Stimulated activated CD8-positive, alpha-beta memory T cell treated with anti-CD3 and anti-CD28 coated beads, Interleukin-15, amount 100 ng/mL, for 24 hours (primary cell): ENCODE measurements around the gene TCTN1.
"Not testable (repeated sequence)": the region's sequence is repeated elsewhere in the genome, so short reads cannot be mapped to it uniquely, and the experiment has no call there.

ENCODE experiments used
- DNase-seq: peaks from one replicate; pipeline ENCODE4 v3.0.0-alpha.2; 2020; ENCODE audit warnings: low read depth

TCTN1 gene

DNA sequence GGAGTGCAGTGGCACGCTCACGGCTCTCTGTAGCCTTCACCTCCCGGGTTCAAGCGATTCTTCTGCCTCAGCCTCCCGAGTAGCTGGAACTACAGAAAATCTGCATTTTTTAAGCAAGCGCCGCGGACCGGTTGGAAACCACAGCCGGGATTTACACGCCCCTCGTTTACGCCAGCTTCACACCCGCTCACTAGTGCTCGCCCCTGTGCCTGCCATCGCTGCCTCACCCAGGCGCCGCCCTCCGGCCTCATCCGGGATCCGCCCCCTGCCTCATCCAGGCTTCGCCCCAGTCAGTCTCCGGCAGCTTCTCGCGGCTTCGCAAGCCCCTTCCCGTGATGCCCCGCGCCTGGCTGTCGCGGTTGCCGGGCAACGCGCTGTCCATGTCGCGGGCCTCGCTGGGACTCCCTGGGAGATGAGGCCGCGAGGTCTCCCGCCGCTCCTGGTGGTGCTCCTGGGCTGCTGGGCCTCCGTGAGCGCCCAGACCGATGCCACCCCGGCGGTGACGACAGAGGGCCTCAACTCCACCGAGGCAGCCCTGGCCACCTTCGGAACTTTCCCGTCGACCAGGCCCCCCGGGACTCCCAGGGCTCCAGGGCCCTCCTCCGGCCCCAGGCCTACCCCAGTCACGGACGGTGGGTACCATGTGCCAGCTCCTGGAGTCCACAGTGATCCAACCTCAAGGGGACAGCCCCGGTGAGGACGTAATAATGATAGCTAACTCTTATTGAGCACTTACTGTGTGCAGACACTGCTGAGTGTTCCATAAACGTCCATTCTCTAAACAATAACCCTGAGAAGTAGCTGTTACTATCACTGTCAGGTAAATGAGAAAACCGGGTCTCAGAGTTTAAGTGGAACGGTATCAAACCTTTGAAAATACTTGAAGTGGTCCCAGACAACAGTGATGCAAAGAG, at the start of gene TCTN1:
Gene TCTN1 (plus strand): TSS at position 359 of the 914 bp plus-strand sequence. CDS start 54 bp downstream, at position 413.
- DNase-seq, result peak; percentile 86

DNA sequence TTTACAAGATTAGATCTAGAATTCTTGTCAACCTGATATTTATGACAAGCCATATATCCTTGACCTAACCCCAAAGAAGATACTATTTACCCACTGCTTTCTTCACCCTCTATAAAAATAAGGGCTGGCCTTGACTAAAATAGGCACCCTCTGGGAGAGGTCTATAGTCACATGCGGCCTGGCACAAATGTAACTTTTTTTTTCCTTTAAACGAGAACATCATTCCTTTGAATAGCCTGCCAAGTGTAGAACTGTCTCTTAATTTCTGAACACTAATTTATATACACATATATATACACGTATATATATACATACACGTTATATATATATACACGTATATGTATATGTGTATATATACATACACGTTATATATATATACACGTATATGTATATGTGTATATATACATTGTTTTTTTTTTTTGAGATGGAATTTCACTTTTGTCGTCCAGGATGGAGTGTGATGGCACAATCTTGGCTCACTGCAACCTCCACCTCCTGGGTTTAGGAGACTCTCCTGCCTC, 49.4 kb upstream of the TCTN1 start:
- DNase-seq, result no peak

DNA sequence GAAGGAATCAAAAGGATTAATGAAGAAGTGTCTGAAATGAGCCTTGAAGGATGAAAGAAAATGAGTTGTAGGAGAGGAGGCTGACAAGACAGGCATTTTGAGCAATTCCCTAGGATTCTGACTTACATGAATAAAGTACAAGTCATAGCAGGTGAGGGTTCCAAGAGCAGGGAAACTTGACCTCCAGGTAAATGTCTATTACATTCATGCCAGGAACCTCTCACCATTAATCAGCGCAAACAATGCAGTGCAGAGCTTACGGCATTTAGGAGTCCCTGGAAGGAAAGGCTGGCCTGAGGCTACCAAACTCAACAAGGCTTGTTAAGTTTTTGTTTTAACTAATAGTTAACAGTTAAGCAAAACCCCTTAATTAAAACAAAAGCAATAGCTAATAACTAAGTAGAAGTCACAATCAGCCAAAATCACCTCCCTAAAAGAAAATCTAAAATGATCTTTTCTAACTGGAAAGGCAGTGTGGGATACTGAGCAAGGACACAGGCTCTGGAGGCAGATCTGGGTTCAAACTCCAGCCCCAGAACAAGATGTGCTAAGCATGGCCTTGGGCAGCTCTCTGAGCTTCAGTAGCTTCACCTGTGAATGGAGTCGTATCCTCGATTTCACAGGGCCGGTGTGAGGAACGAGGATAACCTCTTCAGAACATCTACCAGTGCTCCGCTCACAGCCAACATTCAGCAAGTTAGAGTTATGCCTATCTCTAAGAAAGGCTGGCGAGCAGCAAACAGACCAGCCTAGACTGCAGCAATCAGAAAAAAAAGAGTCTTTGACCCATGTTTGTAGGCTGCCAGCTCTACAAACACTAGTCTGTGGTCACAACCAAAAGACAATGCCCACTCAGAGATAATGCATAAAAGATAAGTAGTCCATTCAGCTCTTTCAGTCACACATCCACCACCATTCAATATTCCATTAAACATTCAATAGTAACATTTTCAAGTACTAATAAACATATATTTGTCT, 47.7 kb upstream of the TCTN1 start:
- no peak for DNase-seq

DNA sequence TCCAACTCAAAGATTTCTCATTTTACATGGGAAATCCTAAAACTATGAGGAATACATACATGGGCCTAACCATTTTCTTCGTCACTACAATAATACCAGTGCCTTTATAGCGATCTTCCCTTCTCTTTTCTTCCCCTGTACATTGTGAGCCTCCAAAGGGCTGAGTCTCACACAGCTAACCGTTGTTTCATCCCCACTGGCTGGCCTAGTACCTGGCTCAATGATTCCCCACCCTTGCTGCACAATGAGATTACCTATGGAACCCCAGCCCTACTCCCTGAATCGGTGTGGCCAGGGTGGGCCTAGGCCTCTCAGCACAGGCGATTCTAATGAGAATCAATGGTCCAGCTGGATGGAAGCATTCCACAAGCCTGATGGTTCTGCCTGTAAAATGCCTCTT, 46.9 kb upstream of the TCTN1 start:
- DNase-seq, result no peak

DNA sequence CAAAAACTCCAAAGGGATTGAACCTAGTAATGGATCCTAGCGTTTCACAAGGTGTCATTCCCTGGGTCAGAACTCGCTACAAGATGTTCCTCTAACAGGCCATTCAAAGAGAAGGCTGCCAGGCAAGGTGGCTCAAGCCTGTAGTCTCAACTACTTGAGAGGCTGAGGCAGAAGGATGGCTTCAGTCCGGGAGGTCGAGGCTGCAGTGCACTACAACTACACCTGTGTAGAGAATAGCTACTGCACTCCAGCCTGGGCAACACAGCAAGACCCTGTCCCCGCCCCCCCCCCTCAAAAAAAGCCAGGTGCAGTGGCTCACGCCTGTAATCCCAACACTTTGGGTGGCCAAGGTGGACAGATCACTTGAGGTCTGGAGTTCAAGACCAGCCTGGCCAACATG, 45.2 kb upstream of the TCTN1 start:
- no peak for DNase-seq

DNA sequence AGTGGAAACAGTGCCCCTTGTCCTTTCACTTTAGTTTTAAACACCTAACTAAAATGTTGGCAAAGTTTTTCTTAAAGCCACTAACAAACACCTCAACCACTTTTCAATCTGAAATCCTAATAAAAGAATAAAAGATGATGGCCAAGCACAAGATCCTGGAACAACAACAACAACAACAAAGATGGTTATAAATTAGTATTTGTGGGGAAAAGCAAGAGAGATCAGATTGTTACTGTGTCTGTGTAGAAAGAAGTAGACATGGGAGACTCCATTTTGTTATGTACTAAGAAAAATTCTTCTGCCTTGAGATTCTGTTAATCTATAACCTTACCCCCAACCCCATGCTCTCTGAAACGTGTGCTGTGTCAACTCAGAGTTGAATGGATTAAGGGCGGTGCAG, 44.1 kb upstream of the TCTN1 start:
- DNase-seq, result not testable (repeated sequence)

DNA sequence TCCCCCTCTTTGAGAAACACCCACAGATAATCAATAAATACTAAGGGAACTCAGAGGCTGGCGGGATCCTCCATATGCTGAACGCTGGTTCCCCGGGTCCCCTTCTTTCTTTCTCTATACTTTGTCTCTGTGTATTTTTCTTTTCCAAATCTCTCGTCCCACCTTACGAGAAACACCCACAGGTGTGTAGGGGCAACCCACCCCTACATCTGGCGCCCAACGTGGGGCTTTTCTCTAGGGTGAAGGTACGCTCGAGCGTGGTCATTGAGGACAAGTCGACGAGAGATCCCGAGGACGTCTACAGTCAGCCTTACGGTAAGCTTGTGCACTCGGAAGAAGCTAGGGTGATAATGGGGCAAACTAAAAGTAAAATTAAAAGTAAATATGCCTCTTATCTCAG, 43.1 kb upstream of the TCTN1 start:
- DNase-seq, result not testable (repeated sequence)

DNA sequence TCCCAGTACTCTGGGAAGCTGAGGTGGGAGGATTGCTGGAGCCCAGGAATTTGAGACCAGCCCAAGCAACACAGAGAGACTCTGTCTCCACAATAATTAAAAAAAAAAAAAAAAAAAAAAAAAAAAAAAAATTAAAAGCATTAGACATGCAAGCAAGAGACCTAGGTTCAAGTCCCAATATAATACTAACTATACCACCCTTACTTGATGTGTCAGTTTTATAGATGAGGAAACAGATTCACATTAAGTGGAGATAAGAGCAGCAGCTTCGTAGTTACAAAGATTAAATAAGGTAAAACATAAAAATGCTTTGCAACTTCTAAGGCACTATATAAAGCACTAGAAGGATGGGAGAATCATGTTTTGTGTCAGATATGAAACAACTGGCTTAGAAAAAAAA, 39.9 kb upstream of the TCTN1 start:
- DNase-seq, result no peak

DNA sequence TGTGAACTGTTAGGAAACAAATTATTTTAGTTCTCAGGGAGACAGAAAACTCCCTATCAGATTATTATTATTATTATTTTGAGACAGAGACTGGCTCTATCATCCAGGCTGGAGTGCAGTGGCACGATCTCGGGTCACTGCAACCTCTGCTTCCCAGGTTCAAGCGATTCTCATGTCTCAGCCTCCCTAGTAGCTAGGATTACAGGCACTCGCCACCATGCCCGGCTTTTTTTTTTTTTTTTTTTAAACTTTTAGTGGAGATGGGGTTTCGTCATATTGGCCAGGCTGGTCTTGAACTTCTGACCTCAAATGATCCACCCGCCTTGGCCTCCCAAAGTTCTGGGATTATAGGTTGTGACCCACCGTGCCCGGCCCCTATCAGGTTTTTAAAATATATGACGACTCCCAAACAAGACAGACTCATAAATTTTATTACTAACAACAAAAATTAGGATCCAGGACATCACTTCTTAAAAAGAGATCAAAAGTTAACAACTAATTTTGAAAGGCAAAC, 39.2 kb upstream of the TCTN1 start:
- DNase-seq, result not testable (repeated sequence)

DNA sequence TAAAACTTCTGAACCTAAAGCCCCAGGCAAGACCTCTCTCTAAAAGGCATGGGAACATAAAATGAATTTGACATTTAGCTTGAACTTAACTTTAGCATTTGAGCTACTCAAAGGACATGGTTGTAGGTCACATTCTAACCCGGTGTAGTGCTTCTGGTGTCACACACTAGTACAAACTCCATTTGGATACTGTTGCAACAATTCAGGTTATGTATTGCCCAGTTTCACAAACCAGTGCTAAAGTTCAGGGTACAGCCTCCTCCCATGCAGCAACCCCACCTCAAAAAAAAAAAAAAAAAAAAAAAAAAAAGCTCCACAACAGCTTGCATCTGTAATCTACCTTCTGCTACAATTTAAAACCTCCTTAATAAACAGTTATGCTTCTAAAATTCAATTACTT, 38.6 kb upstream of the TCTN1 start:
- DNase-seq, result no peak

DNA sequence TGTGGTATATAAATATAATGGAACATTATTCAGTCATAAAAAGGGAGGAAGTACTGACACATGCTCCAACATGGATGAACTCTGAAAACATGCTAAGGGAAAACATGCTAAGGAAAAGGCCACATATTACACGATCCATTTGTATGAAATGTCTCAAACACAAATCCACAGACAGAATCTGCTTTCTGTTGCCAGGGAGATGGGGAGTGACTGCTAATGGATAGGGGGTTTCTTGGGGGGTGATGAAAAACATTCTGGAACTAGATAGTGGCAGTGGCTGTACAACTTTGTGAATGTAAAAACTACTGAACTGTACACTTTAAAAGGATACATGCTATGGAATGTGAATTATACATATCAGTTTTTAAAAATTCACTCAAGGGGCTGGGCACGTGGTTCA, 37.4 kb upstream of the TCTN1 start:
- no peak for DNase-seq

DNA sequence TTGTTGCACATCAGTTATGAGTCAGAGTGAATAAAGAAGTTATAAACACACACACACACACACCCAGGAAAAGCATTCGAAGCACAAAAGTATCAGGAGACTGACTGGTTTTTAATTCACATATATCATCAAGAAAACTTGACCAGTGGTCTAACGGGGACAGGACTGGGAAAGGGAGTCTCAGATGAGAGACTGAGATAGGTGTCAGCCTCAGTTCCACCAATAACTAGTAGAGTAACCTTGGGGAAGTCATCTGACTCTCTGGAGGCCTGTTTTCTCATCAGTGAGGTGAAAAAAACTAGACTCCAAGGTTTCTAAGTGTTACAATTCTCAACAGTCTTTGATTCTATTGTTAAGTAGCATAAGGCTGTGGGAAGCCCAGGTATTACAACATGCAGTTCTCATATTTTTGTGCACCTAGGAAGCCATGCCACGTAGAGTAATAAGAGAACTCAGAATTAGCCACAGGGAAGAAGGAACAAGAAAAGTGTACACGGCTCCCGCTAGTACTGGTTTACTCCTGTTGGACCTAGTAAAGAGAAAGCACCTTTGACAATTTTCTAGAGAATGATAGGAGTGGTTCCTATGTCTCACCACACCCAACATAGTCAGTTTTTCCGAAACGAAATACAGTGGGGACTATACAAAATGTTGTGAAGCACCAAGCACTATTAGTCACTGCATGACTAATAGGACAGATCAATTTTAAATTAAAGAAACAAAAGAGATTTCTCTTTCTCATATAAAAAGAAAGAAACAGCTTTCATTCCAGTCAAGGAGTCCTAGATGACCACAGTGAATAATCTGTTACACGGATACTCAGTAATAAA, 35.9 kb upstream of the TCTN1 start:
- DNase-seq, result no peak

DNA sequence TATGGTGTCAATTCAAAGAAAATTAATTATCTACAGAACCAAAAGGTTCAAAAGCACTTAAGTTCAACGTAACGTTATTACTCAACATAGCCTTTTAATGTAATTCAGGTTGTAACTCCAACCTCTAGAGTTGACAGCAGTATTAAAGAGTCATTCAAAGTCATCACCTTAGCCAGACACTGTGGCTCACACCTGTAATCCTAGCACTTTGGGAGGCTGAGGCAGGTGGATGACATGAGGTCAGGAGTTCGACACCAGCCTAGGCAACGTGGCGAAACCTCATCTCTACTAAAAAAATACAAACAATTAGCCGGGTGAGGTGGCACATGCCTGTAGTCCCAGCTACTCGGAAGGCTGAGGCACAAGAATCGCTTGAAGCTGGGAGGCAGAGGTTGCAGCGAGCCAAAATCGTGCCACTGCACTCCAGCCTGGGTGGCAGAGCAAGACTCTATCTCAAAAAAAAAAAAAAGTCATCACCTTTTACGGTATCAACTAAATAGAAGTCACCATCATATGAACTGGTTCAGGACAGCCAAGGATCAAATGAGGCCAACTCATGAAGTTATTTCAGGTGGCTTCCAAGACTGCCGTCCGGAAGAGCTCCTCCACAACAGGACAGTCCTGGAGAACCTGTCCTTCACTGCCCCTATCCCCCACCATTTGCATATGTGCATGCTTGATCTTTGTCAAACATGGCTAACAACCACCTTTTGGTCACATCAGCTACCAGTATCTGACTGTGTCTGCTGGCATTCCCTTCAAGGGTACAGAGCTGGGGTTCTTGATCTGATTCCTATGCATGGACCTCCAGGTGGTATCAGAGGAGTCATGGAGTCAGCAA, 35.0 kb upstream of the TCTN1 start:
- DNase-seq, result no peak

DNA sequence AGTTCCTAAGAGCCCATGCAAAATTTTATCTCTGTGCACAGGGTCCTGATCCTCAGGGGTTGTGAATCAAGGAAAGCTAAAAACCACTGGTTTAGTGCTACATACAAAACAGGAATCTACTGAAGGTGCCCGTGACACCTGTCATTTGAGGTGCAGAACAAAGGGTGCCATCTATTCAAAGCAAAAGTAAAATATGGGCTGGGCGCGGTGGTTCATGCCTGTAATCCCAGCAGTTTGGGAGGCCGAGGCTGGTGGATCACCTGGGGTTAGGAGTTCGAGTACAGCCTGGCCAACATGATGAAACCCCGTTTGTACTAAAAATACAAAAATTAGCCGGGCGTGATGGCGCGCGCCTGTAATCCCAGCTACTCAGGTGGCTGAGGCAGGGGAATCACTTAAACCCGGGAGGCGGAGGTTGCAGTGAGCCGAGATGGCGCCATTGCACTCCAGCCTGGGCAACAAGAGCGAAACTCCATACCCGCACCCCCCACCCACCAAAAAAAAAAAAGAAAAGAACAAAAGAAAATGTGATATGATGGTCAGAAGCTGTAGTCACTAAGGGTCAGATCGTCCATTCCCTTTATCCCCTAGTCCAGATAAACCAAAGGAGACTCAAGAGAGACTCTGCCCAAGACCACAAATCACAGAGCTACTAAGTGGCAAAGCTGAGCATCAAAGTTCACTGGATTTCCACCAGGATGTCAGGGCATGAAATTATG, 34.2 kb upstream of the TCTN1 start:
- DNase-seq, result no peak

DNA sequence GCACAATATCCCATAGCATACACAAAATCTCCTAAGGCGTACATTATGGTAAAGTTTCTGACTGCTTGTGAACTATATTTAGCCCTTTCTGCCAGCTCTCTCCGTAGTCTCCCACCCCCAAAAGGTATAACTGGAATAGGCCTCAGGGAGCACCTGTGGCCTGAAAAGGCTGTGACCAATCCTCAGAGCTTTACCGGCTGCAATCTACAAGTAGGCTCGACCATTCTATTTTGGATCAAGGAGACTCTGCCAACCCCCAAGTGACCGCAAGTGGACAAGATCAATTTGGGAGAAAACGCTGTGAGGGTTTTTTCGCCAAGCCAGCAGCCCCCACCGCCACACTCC, 32.0 kb upstream of the TCTN1 start:
- no peak for DNase-seq

DNA sequence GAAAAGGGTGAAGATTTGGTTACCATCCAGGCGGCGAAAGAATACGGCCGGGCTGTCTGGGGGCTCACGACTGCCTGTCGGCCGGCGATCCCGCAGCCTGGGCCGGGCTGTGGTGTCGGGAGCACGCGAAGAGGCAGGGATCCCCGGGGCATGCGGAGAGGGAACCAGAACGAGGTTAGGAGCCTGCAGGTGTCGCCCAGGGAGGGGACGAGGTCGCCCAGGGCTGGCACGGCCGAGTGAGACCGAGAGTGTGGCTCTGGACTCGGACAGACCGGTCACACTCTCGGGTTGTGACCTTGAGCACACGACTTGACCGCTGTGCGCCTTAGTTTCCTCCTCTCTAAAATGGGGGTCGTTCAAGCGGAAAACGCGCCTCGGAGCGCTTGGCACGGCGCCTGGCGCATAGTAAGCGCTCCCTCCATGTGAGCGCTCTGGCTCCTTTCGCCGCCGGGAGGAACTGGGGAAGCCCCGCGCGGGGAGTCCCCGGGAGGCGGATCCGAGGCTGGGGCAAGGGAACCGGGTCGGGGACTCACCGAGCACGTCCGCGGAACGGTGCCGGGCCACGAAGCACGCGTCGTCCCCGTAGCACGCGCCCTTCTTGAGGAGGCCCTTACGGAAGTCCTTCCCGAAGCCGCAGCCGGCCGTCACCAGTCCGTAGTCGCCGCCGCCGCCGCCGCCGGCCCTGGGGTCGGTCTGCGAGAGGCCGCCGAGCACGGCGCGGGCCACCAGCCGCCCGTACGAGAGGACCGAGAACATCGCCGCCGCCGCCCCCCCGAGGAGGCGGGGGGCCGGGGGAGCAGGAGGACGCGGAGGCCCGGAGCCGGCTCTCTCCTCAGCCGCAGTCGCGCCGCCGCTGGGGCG, 31.4 kb upstream of the TCTN1 start:
- DNase-seq, result peak; percentile 50

DNA sequence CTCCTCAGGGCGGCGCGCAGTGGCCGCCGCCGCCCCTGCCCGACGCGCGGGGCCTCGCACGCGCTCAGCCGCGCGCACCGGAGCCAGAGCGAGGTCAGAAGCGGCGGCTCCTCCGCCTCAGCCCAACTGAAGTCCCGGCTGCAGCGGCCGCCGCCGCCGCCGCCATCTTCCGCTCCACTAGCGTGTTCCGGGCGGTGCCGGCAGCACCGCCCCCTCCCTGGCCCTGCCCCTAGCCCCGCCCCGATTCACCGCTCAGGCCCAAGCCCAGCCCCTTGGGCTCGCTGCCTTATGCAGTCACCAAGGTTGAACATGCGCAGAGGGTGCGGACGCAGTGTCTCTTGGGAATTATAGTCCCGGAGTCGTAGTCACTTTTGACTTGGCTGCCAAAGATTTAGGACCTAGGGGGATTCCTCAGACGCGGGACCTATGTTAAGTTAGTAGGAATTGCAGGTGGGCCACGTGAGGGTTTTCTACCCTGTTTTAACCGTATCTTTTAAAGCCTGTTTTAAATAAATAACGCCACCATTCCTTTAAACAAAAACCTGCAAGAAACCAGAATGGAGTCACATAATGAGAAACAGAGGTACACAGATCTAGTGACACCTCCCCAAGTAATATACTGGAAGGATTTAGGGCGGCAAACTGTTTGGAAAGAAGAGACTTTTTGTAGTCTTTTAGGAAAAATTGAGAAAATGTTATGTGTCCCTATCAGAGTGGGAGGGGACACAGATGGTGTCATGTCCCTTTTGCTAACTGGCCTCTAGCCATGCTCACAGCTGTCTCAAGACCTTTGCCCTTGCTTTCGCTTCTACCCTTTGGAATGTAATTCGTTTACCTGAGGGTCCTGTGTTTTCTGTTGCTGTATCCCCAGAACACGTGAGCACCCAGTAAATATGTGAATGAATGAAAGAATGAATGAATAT, 30.5 kb upstream of the TCTN1 start, which contains the start of gene PPTC7:
Gene PPTC7 (minus strand): TSS at position 182 of the 923 bp plus-strand sequence. CDS start 287 bp downstream, outside the sequence.
- DNase-seq, result peak; percentile 87
